Raji (cell line): ENCODE data around the gene MAST2.

Source experiments
- POLR2A ChIP-seq: IDR thresholded peaks from 2 replicates; pipeline ENCODE4 v1.6.1; 2011; ENCODE audit warnings: low read depth, low read length, control low read depth; ENCODE audit not compliant: insufficient read depth

The MAST2 gene

DNA sequence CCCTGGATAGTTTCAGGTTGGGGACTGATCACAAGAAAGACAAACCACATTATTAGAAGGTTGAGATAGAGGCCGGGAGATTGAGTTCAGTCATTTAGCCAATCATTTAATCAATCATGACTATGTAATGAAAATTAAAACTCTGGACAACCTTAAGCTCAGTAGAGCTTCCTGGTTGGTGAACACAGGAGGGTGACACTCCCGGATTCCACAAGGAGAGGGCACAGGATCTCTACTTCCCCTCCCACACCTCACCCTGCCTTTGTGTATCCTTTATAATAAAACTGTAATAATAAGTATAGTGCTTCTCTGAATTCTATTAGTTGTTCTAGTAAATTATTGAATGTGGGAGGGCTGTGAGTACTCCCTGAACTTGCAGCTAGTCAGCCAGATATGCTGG lies 178.9 kb downstream of the MAST2 start:
- TF ChIP-seq POLR2A = no peak

DNA sequence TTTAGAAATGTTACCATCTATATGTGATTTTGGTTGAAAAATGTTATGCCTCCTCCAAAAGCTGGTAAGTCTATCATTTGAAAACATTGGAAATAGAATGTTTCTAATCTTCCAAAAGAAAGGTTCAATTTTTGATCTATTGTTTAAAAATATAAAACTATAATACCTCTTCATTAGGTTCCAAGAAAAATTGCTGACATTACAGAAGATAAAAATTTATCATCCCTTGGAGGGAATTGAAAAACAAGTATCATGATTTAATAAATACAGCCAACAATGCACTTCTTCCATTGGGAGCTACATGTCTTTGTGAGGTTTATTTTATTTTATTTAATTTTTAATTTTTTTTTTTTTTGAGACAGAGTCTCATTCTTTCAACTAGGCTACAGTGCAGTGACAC lies 180.6 kb downstream of the MAST2 start:
- no peak for TF ChIP-seq POLR2A

DNA sequence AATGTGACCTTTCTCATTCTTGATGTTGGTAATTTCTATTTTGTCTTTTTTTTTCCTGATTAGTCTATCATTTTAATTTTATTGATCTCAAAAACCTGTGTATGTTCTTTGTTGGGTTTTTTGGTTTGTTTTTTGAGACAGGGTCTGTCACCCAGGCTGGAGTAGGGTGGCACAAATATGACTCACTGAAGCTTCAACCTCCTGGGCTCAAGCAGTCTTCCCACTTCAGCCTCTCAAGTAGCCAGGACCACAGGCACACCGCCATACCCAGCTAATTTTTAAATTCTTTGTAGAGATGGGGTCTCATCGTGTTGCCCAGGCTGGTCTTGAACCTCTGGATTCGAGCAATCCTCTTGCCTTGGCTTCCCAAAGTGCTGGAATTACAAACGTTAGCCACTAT lies 183.8 kb downstream of the MAST2 start:
- TF ChIP-seq POLR2A = no peak

GRCh38 chr1:45989249-45989648 lies 185.8 kb downstream of the MAST2 start:
- no peak for TF ChIP-seq POLR2A

- no peak for TF ChIP-seq POLR2A
Measured at GRCh38 chr1:45994423-45994822, 191.0 kb downstream of the MAST2 start.

DNA sequence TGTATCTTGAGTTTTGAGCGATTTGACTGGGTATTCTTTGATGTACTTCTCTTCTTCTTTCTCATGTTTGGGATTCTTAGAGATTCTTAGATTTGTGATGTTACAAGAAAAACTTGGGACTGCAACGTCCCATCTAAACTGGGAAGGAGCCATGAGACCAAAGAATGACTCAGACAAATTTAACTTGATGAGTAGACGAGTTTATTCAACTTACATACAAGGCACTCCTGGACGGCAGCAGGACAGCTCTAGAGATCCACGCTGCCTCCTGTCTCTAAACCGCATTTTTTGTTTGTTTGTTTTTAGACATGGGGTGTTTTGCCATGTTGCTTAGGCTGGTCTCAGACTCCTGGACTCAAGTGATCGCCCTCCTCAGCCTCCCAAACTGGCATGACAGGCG lies 191.9 kb downstream of the MAST2 start:
- TF ChIP-seq POLR2A = no peak

DNA sequence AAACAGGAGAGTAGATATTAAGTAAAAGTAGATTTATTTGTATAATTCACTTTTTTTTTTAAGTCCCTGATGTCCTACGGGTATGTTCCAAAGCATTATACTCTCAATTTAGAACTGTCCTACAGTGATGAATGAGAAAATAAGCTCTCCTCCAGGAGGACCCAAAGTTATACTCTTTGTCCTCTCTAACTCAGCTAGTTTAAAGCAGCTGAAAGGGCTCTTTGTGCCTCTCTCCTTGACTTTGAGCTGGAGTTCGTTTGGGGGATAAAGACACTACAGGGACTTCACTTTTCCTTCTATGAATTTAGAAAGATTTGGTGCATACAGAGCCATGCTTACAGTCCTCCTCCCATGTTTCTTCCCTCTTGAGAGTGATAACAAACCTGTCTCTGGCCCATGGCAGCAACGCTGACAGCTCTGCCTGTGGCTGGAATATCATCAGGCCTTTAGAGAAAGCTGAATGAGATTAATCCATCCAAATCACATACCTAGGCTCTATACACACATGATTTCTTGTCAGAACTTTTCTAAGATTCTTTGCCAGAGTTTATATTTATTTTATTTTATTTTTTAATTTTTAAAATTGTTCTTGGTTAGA lies 194.7 kb downstream of the MAST2 start:
- no peak for TF ChIP-seq POLR2A

DNA sequence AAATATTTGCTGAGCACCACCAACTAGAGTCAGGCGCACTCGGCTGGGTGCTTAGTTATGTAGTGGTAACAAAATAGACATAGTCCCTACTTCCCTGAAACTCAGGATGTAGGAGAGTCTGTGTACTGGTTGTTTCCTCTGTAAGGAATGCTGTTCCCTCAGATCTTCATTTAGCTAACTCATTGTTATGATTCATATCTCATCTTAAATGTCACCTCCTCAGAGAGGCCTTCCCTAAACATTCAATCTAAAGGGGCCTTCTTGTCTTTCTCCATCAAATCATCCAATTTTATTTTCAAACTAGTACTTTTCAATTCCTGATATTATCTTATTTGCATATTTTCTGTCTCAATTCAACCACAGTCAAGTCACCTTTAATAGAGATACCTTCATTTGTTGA lies 196.1 kb downstream of the MAST2 start:
- TF ChIP-seq POLR2A = no peak

DNA sequence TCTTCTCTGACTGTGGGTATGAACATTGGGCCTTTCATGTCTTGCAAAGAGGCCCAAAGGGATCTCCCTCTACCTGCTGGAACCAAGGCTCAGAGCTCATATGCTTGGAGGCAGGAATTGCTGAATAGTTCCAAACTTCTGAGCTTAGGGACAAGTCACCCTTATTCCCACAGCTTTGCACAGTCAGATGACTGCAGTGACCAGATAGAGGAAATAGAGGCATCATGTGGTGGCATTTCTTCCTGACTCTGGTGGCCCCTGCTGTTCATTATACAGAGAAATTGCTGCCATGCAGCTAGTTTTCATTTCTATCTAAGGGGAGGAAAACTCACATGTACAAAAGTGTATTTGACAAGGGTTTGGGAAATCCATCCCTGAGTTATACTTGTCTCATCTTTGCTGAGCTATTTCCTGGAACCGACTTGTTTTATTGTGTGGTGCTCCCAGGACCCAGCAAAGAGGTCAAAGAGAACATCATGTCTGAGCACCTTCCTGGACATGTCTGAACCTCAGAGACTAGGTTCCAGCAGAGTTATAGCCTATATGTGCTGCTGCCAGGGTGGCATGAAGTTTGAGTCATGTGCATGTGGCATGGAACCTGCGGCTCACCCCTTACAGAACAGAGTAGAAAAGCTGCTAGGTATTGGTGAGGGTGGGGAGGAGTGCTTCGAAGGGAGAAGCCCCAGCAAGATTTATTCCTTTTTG lies 197.8 kb downstream of the MAST2 start:
- TF ChIP-seq POLR2A = no peak

DNA sequence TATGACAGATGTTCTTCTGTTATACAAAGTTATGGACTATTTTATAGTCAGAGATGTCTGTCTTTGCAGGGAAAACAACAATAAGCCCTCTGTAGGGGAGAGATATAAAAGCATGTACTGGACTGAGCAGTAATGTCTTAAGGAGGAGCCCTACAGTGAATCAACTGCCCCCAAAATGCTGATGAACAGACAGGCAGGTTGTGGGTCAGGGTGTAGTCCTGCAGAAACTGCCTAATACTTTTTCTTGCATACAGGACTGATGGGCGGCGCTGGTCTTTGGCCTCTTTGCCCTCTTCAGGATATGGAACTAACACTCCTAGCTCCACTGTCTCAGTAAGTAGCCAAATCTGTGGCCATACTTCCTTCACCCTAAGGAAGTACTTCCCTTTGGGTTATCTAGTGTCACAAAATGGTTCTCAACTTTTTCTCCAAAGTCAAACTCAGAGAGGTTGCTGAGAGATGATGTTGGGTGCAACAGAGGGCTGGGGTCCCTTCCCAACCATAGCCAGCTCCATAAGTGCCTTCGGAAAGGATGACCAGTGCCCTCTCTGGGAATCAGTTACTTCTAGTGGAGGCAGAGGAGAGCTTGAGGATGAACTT lies 199.2 kb downstream of the MAST2 start:
- TF ChIP-seq POLR2A = no peak

- TF ChIP-seq POLR2A = no peak
Measured at GRCh38 chr1:46003315-46003714, 199.9 kb downstream of the MAST2 start.

DNA sequence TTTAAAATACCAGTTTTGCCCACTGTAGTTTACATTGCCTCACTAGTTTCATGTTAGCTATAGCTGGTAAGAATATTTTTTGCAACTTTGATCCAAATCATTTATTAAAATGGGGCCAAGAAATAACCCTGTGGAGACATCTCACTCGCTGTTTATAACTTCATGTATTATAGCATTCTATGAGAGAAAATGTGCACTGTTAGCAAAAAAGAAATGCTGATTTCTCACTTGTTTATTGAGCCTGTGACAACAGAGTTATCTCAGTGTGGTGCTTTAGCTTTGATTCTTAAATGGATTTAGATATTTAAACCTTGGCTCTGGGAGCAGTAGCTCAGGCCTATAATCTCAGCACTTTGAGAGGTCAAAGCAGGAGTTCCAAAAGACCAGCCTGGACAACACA lies 201.1 kb downstream of the MAST2 start:
- TF ChIP-seq POLR2A = no peak

DNA sequence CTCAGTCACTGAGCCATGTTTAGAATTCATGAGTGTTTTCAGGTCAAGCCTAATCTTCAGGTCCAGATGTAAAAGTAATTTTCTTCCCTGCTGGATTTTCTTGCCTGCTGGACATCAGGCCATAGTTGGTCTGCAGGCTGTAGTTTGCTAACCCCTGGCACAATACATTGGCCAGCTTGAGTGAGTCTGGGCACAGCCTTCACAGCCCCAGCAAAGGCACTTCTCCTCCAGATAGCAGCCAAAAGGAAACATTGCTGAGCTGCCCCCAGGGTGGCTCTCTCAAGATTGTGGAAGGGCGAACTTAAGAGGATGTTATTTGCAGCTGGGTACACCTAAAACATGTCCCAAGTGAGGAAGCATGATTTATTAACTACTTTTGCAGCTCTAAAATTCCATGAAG lies 202.2 kb downstream of the MAST2 start:
- no peak for TF ChIP-seq POLR2A

DNA sequence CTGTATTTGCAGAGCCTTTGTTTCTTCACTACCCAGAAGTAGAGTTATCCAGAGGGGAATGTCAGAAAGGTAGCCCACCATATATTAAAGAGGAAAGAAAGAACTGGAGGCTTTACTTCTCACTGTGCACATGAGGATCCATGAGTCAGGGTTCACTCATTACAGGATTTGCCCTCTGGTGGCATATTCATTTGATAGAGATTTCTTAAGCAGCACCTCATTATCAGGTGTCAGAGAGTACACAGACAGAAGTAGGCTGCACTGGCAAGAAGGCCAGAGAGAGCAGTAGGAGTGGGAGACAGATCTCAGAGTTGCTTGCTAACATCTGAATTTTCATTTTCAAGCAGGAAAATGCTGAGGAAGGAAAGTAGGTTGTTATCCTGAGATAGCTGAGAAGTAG lies 205.2 kb downstream of the MAST2 start:
- no peak for TF ChIP-seq POLR2A

- TF ChIP-seq POLR2A = no peak
Measured at GRCh38 chr1:46010611-46011010, 207.2 kb downstream of the MAST2 start.

DNA sequence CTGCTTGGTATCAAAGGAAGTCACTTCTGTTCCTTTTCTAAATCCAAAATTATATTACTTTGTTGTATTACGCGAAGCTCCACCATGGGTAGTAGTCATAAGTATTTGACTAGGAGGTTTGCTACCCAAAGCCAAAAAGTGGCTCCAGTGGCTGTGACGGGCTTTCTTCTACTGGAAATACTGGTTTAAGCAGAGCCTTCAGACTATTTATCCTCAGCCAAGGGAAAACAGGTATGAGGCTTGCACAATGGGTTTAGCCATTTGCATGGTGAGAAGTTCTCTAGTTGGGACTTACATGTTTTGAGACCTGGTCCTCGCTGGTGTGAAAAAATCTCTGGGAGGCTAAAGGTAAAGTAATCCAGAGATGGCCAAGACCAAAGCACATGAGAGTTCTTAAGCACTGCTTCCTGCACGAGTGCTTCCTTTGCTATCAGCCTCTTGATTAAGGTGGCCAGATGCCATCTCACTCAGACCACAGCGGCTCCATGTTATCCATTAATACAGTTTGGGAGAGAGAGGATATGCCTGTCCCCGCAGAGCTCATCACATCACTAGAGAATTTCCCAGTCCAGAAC lies 207.8 kb downstream of the MAST2 start:
- no peak for TF ChIP-seq POLR2A
